Heart left ventricle (tissue), 13 donors: ENCODE results near the gene RPTOR.

ENCODE experiments used
- POLR2A ChIP-seq, 2 donors: fragments of 450-650 bp; IDR thresholded peaks; one replicate each; pipeline ENCODE4 v1.6.1; 2017; ENCODE audit warnings: antibody characterized with exemption in 2 of 2, mild to moderate bottlenecking in 2 of 2, moderate library complexity in 2 of 2
- TF ChIP-seq, protein P1 (sequence below), 12 donors: fragments of 200-600 bp; sonication (generic) in 4 of 12; IDR thresholded peaks; one replicate each; pipeline versions ENCODE4 v1.5.0 to v1.8.0; 2018 to 2022; ENCODE audit warnings: antibody characterized with exemption in 12 of 12, mild to moderate bottlenecking in 5 of 12
- donor health status: ischemic (EF 13 %, LVEDD 7.1; RV severe dilation, severe dysfunction).
- donor health status: DM: no; HTN: yes; CAD: no.
- donor health status: DM: no; HTN: no; CAD: no.
- donor health status: ischemic (EF 25% LVEDD 6.9; RV normal size, moderate dysfunction).
- donor health status: ischemic (EF 25% LVEDD 5.7; RV mildly dilated, moderate dysfunction).
- donor health status: ischemic (EF 35%, LVEDD 5.7; RV mildly dilated, moderate dysfunction).
- donor health status: nonischemic (EF 11% LVEDD 7.7; RV severe dilation, severe dysfunction).
- donor health status: DM: yes; HTN: yes; CAD: no.
- donor health status: PGD.
- donor health status: ischemic (EF 29% LVEDD 5.4; RV normal size, mild dysfunction).
- donor health status: nonischemic (EF 23%, LVEDD 6.1; RV moderate dilation, normal function).

DNA sequence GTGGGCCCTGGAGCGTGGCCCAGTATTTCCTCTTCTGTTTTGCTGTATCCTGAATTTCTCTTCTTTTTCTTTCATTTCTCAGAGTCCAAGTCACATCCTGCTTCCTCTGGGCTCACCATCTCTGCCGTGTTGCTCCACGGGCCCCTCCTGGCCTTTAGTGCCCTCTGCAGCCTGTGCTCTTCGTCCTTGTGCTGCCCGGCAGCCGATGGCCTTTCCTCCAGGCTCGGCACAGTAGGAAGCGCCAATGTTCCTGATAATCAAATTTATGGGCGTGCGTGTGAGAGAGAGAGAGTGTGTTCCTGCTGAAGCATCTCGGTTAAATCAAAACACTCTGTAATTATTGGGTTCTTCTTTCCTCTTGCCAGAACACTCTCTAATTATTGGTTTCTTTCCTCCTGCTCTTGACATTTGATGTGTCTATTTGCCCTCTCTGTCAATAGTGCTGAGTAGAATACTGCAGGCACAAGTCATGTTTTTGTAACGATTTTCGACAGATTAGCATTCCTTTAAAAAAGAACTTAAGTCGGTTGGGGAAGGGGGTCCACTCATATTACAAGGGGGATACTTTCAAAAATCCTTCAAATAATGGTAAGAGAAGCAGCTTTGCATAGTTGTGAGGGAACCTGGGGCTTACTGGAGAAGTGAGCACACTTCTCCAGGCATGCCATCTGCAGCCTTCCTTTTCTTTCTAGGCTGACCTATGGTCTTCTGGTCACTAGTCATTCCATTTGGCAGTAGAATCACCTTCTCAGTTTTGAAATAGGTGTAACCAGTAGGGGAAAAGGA, 126.6 kb downstream of the RPTOR start:
- no peak for TF ChIP-seq POLR2A (IDR thresholded peaks at IDR 0.05)
- TF ChIP-seq, protein P1, sequence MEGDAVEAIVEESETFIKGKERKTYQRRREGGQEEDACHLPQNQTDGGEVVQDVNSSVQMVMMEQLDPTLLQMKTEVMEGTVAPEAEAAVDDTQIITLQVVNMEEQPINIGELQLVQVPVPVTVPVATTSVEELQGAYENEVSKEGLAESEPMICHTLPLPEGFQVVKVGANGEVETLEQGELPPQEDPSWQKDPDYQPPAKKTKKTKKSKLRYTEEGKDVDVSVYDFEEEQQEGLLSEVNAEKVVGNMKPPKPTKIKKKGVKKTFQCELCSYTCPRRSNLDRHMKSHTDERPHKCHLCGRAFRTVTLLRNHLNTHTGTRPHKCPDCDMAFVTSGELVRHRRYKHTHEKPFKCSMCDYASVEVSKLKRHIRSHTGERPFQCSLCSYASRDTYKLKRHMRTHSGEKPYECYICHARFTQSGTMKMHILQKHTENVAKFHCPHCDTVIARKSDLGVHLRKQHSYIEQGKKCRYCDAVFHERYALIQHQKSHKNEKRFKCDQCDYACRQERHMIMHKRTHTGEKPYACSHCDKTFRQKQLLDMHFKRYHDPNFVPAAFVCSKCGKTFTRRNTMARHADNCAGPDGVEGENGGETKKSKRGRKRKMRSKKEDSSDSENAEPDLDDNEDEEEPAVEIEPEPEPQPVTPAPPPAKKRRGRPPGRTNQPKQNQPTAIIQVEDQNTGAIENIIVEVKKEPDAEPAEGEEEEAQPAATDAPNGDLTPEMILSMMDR (IDR thresholded peaks at IDR 0.05): no peak
